Common myeloid progenitor, CD34-positive (primary cell): ENCODE measurements around the gene TM7SF3. TPM values are rescaled to one million over a fixed set of nuclear protein-coding genes. Genes with fewer than 3 reads are reported as not detected.

Experiments
- CTCF ChIA-PET: fragments of 350-600 bp; sonication (Branson Sonifier 250); formaldehyde crosslinking; loops from one replicate; lab custom pipeline; 2021; ENCODE audit warnings: antibody characterized with exemption; lab: Charles Lee
- POLR2A ChIA-PET: fragments of 350-600 bp; sonication (Branson Sonifier 250); formaldehyde crosslinking; loops from one replicate; lab custom pipeline; 2021; ENCODE audit warnings: antibody characterized with exemption; lab: Charles Lee
- DNase-seq, 3 donors: peaks; one replicate each; pipeline versions ENCODE4 v3.0.0 to v3.0.0-alpha.2; 2013
- H3K27ac ChIP-seq, 2 experiments: 1 replicate in 1 of 2; 2 replicates in 1 of 2; pipeline ENCODE4 v1.7.0; 2013; ENCODE audit warnings: inconsistent platforms in 2 of 2, low read length in 2 of 2, mild to moderate bottlenecking in 2 of 2, low read depth in 1 of 2, moderate library complexity in 1 of 2; ENCODE audit not compliant: severe bottlenecking in 2 of 2, insufficient read depth in 1 of 2, poor library complexity in 1 of 2
- H3K27me3 ChIP-seq, 5 experiments: replicated peaks in 2 of 5; 1 replicate in 3 of 5; 2 replicates in 2 of 5; pipeline versions ENCODE4 v1.6.1 to v1.7.0; 2013; ENCODE audit warnings: low read length in 4 of 5, mild to moderate bottlenecking in 2 of 5, moderate library complexity in 2 of 5, inconsistent platforms in 1 of 5; ENCODE audit not compliant: insufficient read depth in 5 of 5, control insufficient read depth in 4 of 5
- H3K36me3 ChIP-seq, 4 experiments: 1 replicate in 2 of 4; 2 replicates in 2 of 4; pipeline versions ENCODE4 v1.6.1 to v1.7.0; 2013; ENCODE audit warnings: low read length in 3 of 4, control low read depth in 1 of 4, mild to moderate bottlenecking in 1 of 4; ENCODE audit not compliant: control insufficient read depth in 4 of 4, insufficient read depth in 4 of 4
- H3K4me1 ChIP-seq, 4 experiments: 1 replicate in 3 of 4; 2 replicates in 1 of 4; pipeline versions ENCODE4 v1.6.1 to v1.7.1; 2013; ENCODE audit warnings: low read length in 3 of 4, mild to moderate bottlenecking in 3 of 4, control low read depth in 1 of 4, inconsistent platforms in 1 of 4, moderate library complexity in 1 of 4; ENCODE audit not compliant: control insufficient read depth in 4 of 4, insufficient read depth in 4 of 4; ENCODE audit errors: control extremely low read depth in 1 of 4
- H3K4me3 ChIP-seq, 7 experiments: 1 replicate in 4 of 7; 2 replicates in 3 of 7; pipeline versions ENCODE4 v1.5.1 to v1.7.0; 2013; ENCODE audit warnings: mild to moderate bottlenecking in 7 of 7, low read length in 6 of 7, moderate library complexity in 6 of 7, inconsistent platforms in 2 of 7, low read depth in 2 of 7, control low read depth in 1 of 7; ENCODE audit not compliant: insufficient read depth in 4 of 7, control insufficient read depth in 1 of 7; ENCODE audit errors: extremely low read depth in 1 of 7
- H3K9me3 ChIP-seq, 5 experiments: 1 replicate in 4 of 5; 2 replicates in 1 of 5; pipeline versions ENCODE4 v1.6.1 to v1.7.1; 2013; ENCODE audit warnings: low read length in 4 of 5, mild to moderate bottlenecking in 2 of 5, inconsistent platforms in 1 of 5, low read depth in 1 of 5, moderate library complexity in 1 of 5; ENCODE audit not compliant: control insufficient read depth in 4 of 5, insufficient read depth in 2 of 5; ENCODE audit errors: control extremely low read depth in 1 of 5
- WGBS: methylation state at CpG from one replicate; pipeline ENCODE4 v1.1.5; 2013; ENCODE audit not compliant: insufficient coverage; 5-methylcytosine and 5-hydroxymethylcytosine counted together
- polyA plus RNA-seq: library from polyadenylated mRNA; unstranded; fragments of 120-200 nt; gene quantifications from one replicate; pipeline ENCODE4 v1.2.1, GENCODE V29; 2013

TM7SF3 gene
- 190 TPM for polyA plus RNA-seq

- WGBS = under 1% methylated on average over 66 of the region's 71 CpGs
Measured at GRCh38 chr12:27014085-27014858, at the start of gene TM7SF3. TM7SF3 (minus strand) TSS chr12:27014384; CDS start chr12:27014168, 216 bp downstream.

GRCh38 chr12:27063250-27063851 is 49.2 kb upstream of the TM7SF3 start:
- ChIA-PET POLR2A (no interaction called here), CTCF (no interaction called here)
- Histone ChIP-seq H3K4me1 (no peaks in the 10 kb centered on the region), H3K27me3 (no peaks in the 10 kb centered on the region), H3K36me3 (peaks cover 0 to 2% (median under 1%) of the 10 kb centered on the region in 4 experiments), H3K27ac (no peak overlapping the region), H3K4me3 (no peak overlapping the region), H3K9me3 (peaks cover 0 to 3% (median 0%) of the 10 kb centered on the region in 5 experiments)
- DNase-seq = no peak

More at GRCh38 chr12:27014085-27014858, at the start of gene TM7SF3:
- Histone ChIP-seq H3K27ac (peak within 1 kb of the TSS; percentile 91 to 95), H3K36me3 (peaks cover 0 to 20% (median 3%) of the 10 kb centered on the region in 4 experiments), H3K9me3 (no peaks in the 10 kb centered on the region), H3K4me1 (peaks cover 26 to 92% (median 72%) of the 10 kb centered on the region in 4 experiments), H3K4me3 (peak within 1 kb of the TSS; percentile 84 to 97 (median 93)), H3K27me3 (no peaks in the 10 kb centered on the region)
- ChIA-PET POLR2A (interaction anchor here (0.9 to 1.7 kb wide), 2 partner anchors 45 to 182 kb away, joined by 4 to 5 read pairs; partner anchors contain the start of gene ITPR2), CTCF (interaction anchor here (0.6 to 8.3 kb wide), 18 partner anchors 8 to 291 kb away, joined by 3 to 62 read pairs (median 3); partner anchors contain the start of gene MED21)
- DNase-seq = peak; percentile 94 to 97 (median 97)

- H3K27ac ChIP-seq = no peak overlapping the region
- H3K4me1 ChIP-seq = no peaks in the 10 kb centered on the region
- peaks cover 0 to 3% (median 0%) of the 10 kb centered on the region in 5 experiments for H3K9me3 ChIP-seq
- ChIA-PET POLR2A (no interaction called here), CTCF (no interaction called here)
- no peaks in the 10 kb centered on the region for H3K27me3 ChIP-seq
- DNase-seq = no peak
- peaks cover 0 to 2% (median 0%) of the 10 kb centered on the region in 4 experiments for H3K36me3 ChIP-seq
- H3K4me3 ChIP-seq = no peak overlapping the region
- WGBS = 86% methylated on average over 1 of the region's 3 CpGs
Measured at GRCh38 chr12:27061317-27061716, 47.1 kb upstream of the TM7SF3 start.

- 100% methylated on average over 1 of the region's 2 CpGs for WGBS
- POLR2A ChIA-PET = no interaction called here
- H3K4me3 ChIP-seq = no peak overlapping the region
- no peak overlapping the region for H3K27ac ChIP-seq
- CTCF ChIA-PET = no interaction called here
- H3K9me3 ChIP-seq = peaks cover 0 to 3% (median 0%) of the 10 kb centered on the region in 5 experiments
- DNase-seq = no peak
- H3K4me1 ChIP-seq = no peaks in the 10 kb centered on the region
- H3K27me3 ChIP-seq = no peaks in the 10 kb centered on the region
- peaks cover 0 to 2% (median 0%) of the 10 kb centered on the region in 4 experiments for H3K36me3 ChIP-seq
Measured at GRCh38 chr12:27060740-27061139, 46.6 kb upstream of the TM7SF3 start.

- no peak overlapping the region for H3K27ac ChIP-seq
- CTCF ChIA-PET = no interaction called here
Measured at GRCh38 chr12:27057543-27057942, 43.4 kb upstream of the TM7SF3 start.

GRCh38 chr12:27055966-27056365 is 41.8 kb upstream of the TM7SF3 start:
- H3K36me3 ChIP-seq = peaks cover 0 to 2% (median 0%) of the 10 kb centered on the region in 4 experiments
- 98% methylated on average over 7 of the region's 7 CpGs for WGBS
- no peak overlapping the region for H3K27ac ChIP-seq
- H3K4me1 ChIP-seq = no peaks in the 10 kb centered on the region
- H3K27me3 ChIP-seq = no peaks in the 10 kb centered on the region
- ChIA-PET POLR2A (no interaction called here), CTCF (no interaction called here)
- no peaks in the 10 kb centered on the region for H3K9me3 ChIP-seq
- no peak overlapping the region for H3K4me3 ChIP-seq
- no peak for DNase-seq

More at GRCh38 chr12:27057543-27057942, 43.4 kb upstream of the TM7SF3 start:
- POLR2A ChIA-PET = no interaction called here
- Histone ChIP-seq H3K27me3 (no peaks in the 10 kb centered on the region), H3K4me3 (no peak overlapping the region), H3K9me3 (peaks cover 0 to 3% (median 0%) of the 10 kb centered on the region in 5 experiments), H3K36me3 (peaks cover 0 to 2% (median 0%) of the 10 kb centered on the region in 4 experiments), H3K4me1 (no peaks in the 10 kb centered on the region)
- DNase-seq = no peak
- WGBS = 83% methylated on average over 2 of the region's 3 CpGs

- no peak overlapping the region for H3K4me3 ChIP-seq
- H3K27ac ChIP-seq = no peak overlapping the region
- no peak for DNase-seq
- peaks cover 0 to 2% (median 0%) of the 10 kb centered on the region in 4 experiments for H3K36me3 ChIP-seq
- ChIA-PET POLR2A (no interaction called here), CTCF (interaction anchor here (1.0 kb wide), 1 partner anchor 21 kb away, joined by 3 read pairs; no protein-coding TSS in a partner anchor)
- WGBS = 100% methylated on average over 1 of the region's 3 CpGs
- H3K9me3 ChIP-seq = no peaks in the 10 kb centered on the region
- no peaks in the 10 kb centered on the region for H3K4me1 ChIP-seq
- H3K27me3 ChIP-seq = no peaks in the 10 kb centered on the region
Measured at GRCh38 chr12:27052742-27053141, 38.6 kb upstream of the TM7SF3 start.
